GM10266 (cell line): ENCODE measurements around the gene ARL6.

Experiments used
- DNase-seq: peaks from one replicate; pipeline ENCODE4 v3.0.0; 2012; ENCODE audit errors: extremely low spot score
- CTCF ChIP-seq: IDR thresholded peaks from 2 replicates; pipeline ENCODE4 v1.5.1; 2012; ENCODE audit warnings: mild to moderate bottlenecking, low read depth; ENCODE audit not compliant: control insufficient read depth, insufficient read depth; ENCODE audit errors: missing control alignments

Gene ARL6

GRCh38 chr3:97821774-97822358, 57.3 kb downstream of the ARL6 start, which contains the start of gene CRYBG3:
CRYBG3 (plus strand) TSS chr3:97822011; CDS start chr3:97822207, 196 bp downstream.
- peak; percentile 11 for TF ChIP-seq CTCF
- DNase-seq = peak; percentile 91

GRCh38 chr3:97822359-97822775, 57.8 kb downstream of the ARL6 start:
- no peak for TF ChIP-seq CTCF
- peak; percentile 45 for DNase-seq

- TF ChIP-seq CTCF = no peak
- DNase-seq = no peak
These were observed 58.8 kb downstream of the ARL6 start for GRCh38 chr3:97823046-97824004.

- TF ChIP-seq CTCF = no peak
- no peak for DNase-seq
These were observed 60.5 kb downstream of the ARL6 start for GRCh38 chr3:97825101-97825500.

- TF ChIP-seq CTCF = no peak
- DNase-seq = no peak
These were observed 63.3 kb downstream of the ARL6 start for GRCh38 chr3:97827741-97828471.

GRCh38 chr3:97829198-97829597, 64.6 kb downstream of the ARL6 start:
- DNase-seq = no peak
- no peak for TF ChIP-seq CTCF
